Loucy (cell line): ENCODE results near the gene ALDOB.

Experiments used
- H2AFZ ChIP-seq: fragments of 200-600 bp; sonication (generic); 2 replicates; pipeline ENCODE4 v1.6.0; 2016; ENCODE audit warnings: antibody characterized with exemption, mild to moderate bottlenecking, low read length, moderate library complexity
- H3F3A ChIP-seq: fragments of 200-600 bp; 2 replicates; pipeline ENCODE4 v1.6.0; 2016; ENCODE audit warnings: antibody characterized with exemption, low read depth, mild to moderate bottlenecking
- H3K27me3 ChIP-seq: fragments of 200-600 bp; sonication (generic); 2 replicates; pipeline ENCODE4 v1.6.1; 2014; ENCODE audit warnings: low read length, mild to moderate bottlenecking; ENCODE audit not compliant: insufficient read depth, poor library complexity, severe bottlenecking
- H3K36me3 ChIP-seq: fragments of 200-600 bp; sonication (generic); 2 replicates; pipeline ENCODE4 v1.6.1; 2016; ENCODE audit warnings: low read length; ENCODE audit not compliant: insufficient read depth
- H3K4me1 ChIP-seq: fragments of 200-600 bp; sonication (generic); 2 replicates; pipeline ENCODE4 v1.5.1; 2014; ENCODE audit warnings: low read length, mild to moderate bottlenecking; ENCODE audit not compliant: insufficient read depth, poor library complexity, severe bottlenecking
- H3K4me2 ChIP-seq: fragments of 200-600 bp; sonication (generic); 2 replicates; pipeline ENCODE4 v1.6.0; 2014; ENCODE audit warnings: antibody characterized with exemption, low read length, low read depth, mild to moderate bottlenecking; ENCODE audit not compliant: poor library complexity, severe bottlenecking
- H3K4me3 ChIP-seq: fragments of 200-600 bp; sonication (generic); 2 replicates; pipeline ENCODE4 v1.5.1; 2014; ENCODE audit warnings: low read length, mild to moderate bottlenecking, mixed read lengths; ENCODE audit not compliant: poor library complexity, severe bottlenecking
- H3K79me2 ChIP-seq: fragments of 200-600 bp; sonication (generic); 2 replicates; pipeline ENCODE4 v1.6.1; 2014; ENCODE audit warnings: low read length; ENCODE audit not compliant: insufficient read depth
- H3K9ac ChIP-seq: fragments of 200-600 bp; sonication (generic); 2 replicates; pipeline ENCODE4 v1.6.0; 2014; ENCODE audit warnings: mild to moderate bottlenecking, low read depth, low read length, moderate library complexity; ENCODE audit not compliant: poor library complexity, severe bottlenecking
- H3K9me2 ChIP-seq: fragments of 200-600 bp; sonication (generic); replicated peaks from 2 replicates; pipeline ENCODE4 v1.6.1; 2016; ENCODE audit warnings: low read depth, low read length, mixed read lengths
- H3K9me3 ChIP-seq: fragments of 200-600 bp; sonication (generic); 2 replicates; pipeline ENCODE4 v1.6.1; 2014; ENCODE audit warnings: mild to moderate bottlenecking, antibody characterized with exemption, low read length, low read depth; ENCODE audit not compliant: insufficient read depth
- H4K20me1 ChIP-seq: fragments of 200-600 bp; sonication (generic); 2 replicates; pipeline ENCODE4 v1.6.0; 2014; ENCODE audit warnings: antibody characterized with exemption, low read length, mild to moderate bottlenecking; ENCODE audit not compliant: insufficient read depth, poor library complexity, severe bottlenecking
- EZH2phosphoT487 ChIP-seq: fragments of 200-600 bp; IDR thresholded peaks from 2 replicates; pipeline ENCODE4 v1.6.1; 2018; ENCODE audit warnings: antibody characterized with exemption, mild to moderate bottlenecking, moderate library complexity, borderline replicate concordance
- TF ChIP-seq, protein P1 (sequence below): fragments of 200-600 bp; sonication (generic); conservative IDR thresholded peaks from 2 replicates; pipeline ENCODE4 v1.5.1; 2014; ENCODE audit warnings: mild to moderate bottlenecking, antibody characterized with exemption, low read length

The ALDOB gene

DNA sequence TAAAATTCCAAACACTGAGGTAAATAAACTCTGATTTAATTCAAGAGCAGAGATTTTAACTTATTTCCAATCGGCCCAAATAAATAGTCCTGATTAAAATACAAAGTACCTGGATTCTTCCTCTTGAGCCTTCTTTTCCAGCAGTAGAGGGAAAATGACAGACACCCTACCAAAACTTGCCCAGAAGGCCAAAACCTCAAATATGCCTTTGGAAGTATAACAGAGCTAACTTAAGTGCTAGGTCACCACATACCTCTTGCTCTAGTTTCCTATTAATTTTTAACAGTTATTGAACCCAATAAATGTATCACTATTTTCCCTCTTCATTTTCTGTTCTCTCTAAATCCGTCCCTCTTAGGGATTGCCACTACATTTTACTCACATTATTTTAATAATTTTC, 52.2 kb downstream of the ALDOB start:
- peaks cover 5% of the 10 kb centered on the region; the same call in 1 of the 2 replicates for H3F3A ChIP-seq
- H3K4me3 ChIP-seq = no peak overlapping the region
- H3K9ac ChIP-seq = no peak overlapping the region
- TF ChIP-seq, protein P1, sequence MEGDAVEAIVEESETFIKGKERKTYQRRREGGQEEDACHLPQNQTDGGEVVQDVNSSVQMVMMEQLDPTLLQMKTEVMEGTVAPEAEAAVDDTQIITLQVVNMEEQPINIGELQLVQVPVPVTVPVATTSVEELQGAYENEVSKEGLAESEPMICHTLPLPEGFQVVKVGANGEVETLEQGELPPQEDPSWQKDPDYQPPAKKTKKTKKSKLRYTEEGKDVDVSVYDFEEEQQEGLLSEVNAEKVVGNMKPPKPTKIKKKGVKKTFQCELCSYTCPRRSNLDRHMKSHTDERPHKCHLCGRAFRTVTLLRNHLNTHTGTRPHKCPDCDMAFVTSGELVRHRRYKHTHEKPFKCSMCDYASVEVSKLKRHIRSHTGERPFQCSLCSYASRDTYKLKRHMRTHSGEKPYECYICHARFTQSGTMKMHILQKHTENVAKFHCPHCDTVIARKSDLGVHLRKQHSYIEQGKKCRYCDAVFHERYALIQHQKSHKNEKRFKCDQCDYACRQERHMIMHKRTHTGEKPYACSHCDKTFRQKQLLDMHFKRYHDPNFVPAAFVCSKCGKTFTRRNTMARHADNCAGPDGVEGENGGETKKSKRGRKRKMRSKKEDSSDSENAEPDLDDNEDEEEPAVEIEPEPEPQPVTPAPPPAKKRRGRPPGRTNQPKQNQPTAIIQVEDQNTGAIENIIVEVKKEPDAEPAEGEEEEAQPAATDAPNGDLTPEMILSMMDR = no peak
- no peak for TF ChIP-seq EZH2phosphoT487
- H3K9me3 ChIP-seq = no peaks in the 10 kb centered on the region
- no peak overlapping the region for H2AFZ ChIP-seq
- no peaks in the 10 kb centered on the region for H3K4me1 ChIP-seq
- no peak overlapping the region for H3K4me2 ChIP-seq
- H3K36me3 ChIP-seq = peaks cover 5% of the 10 kb centered on the region; the same call in 1 of the 2 replicates
- H3K27me3 ChIP-seq = no peaks in the 10 kb centered on the region
- H4K20me1 ChIP-seq = no peaks in the 10 kb centered on the region
- no peaks in the 10 kb centered on the region for H3K9me2 ChIP-seq
- no peaks in the 10 kb centered on the region for H3K79me2 ChIP-seq

DNA sequence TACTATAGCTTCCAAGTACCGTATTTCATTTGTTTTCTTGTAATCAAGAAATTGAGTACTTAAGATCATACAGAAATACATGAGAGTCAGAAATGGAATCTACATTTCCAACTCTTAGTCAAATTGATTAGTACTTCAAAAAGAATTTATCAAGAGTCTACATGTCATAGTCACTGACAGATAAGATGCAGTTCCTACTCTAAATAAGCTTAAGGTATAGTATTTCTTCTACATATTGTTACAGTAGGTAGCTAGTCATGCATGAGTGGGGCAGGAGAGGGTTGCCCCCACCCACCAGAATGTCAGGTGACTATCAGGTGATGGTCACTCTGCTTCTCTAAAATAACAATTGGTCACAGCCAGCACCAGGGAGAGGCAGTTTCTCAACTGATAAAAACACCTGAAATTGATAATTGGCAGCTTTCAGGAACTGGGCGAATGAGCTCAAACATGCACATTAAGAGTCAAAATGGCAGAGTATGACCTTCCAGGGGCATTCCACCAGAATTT, 53.7 kb downstream of the ALDOB start:
- H4K20me1 ChIP-seq = no peaks in the 10 kb centered on the region
- no peak overlapping the region for H3K9ac ChIP-seq
- H3K9me2 ChIP-seq = no peaks in the 10 kb centered on the region
- H3F3A ChIP-seq = no peaks in the 10 kb centered on the region
- no peak overlapping the region for H2AFZ ChIP-seq
- no peak overlapping the region for H3K4me3 ChIP-seq
- no peaks in the 10 kb centered on the region for H3K79me2 ChIP-seq
- H3K9me3 ChIP-seq = no peaks in the 10 kb centered on the region
- no peaks in the 10 kb centered on the region for H3K4me1 ChIP-seq
- H3K27me3 ChIP-seq = no peaks in the 10 kb centered on the region
- H3K4me2 ChIP-seq = no peak overlapping the region
- H3K36me3 ChIP-seq = no peaks in the 10 kb centered on the region
- TF ChIP-seq, protein P1 = no peak
- TF ChIP-seq EZH2phosphoT487 = no peak

DNA sequence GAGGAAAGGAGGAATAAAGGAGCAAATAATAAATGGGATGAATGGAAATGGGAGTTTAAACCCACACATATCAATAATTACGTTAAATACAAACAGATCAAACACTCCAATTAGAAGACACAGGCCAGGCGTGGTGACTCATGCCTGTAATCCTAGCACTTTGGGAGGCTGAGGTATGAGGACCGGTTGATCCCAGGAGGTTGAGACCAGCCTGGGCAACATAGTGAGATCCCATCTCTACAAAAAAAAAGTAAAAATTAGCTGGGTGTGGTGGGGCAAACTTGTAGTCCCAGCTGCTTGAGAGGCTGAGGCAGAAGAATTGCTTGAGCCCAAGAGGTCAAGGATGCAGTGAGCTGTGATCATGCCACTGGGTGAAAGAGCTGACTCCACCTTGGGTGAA, 54.5 kb downstream of the ALDOB start:
- TF ChIP-seq, protein P1 = no peak
- TF ChIP-seq EZH2phosphoT487 = no peak
- H3K9me3 ChIP-seq = no peaks in the 10 kb centered on the region
- no peaks in the 10 kb centered on the region for H4K20me1 ChIP-seq
- no peak overlapping the region for H2AFZ ChIP-seq
- no peaks in the 10 kb centered on the region for H3K4me1 ChIP-seq
- H3K4me2 ChIP-seq = no peak overlapping the region
- H3K9me2 ChIP-seq = no peaks in the 10 kb centered on the region
- no peak overlapping the region for H3K4me3 ChIP-seq
- no peaks in the 10 kb centered on the region for H3K36me3 ChIP-seq
- no peaks in the 10 kb centered on the region for H3K79me2 ChIP-seq
- no peaks in the 10 kb centered on the region for H3F3A ChIP-seq
- no peak overlapping the region for H3K9ac ChIP-seq
- H3K27me3 ChIP-seq = no peaks in the 10 kb centered on the region
